PFSK-1 (cell line): Measurements from ENCODE around the gene PA2G4.

Source experiments
- POLR2AphosphoS5 ChIP-seq: IDR thresholded peaks from 2 replicates; pipeline ENCODE4 v1.6.1; 2012; ENCODE audit warnings: low read depth, mild to moderate bottlenecking, control low read depth, low read length, moderate library complexity
- REST ChIP-seq, 2 experiments: IDR thresholded peaks; 2 replicates each; pipeline versions ENCODE4 v1.6.1 to v1.8.0; 2011 to 2012; ENCODE audit warnings: low read depth in 2 of 2, low read length in 2 of 2, control low read depth in 1 of 2, inconsistent platforms in 1 of 2, mild to moderate bottlenecking in 1 of 2, moderate library complexity in 1 of 2; ENCODE audit not compliant: insufficient read depth in 1 of 2
- SIN3A ChIP-seq: IDR thresholded peaks from 2 replicates; pipeline ENCODE4 v1.6.1; 2012; ENCODE audit warnings: mild to moderate bottlenecking, low read length, moderate library complexity, borderline replicate concordance; ENCODE audit not compliant: insufficient read depth
- TAF1 ChIP-seq: IDR thresholded peaks from 2 replicates; pipeline ENCODE4 v1.6.1; 2012; ENCODE audit warnings: low read length, control low read depth, borderline replicate concordance; ENCODE audit not compliant: insufficient read depth

GRCh38 chr12:56158029-56158925 lies 53.9 kb downstream of the PA2G4 start, which contains the start of gene MYL6:
- peak; percentile 100 for TF ChIP-seq POLR2AphosphoS5
- TF ChIP-seq REST (IDR thresholded peaks at IDR 0.05; ENCODE audit: insufficient read depth in 1 of 2, low read depth in 2 of 2, low read length in 2 of 2): peak in 1 of 2 experiments; percentile 56; a peak in 2 of 4 replicates
- peak; percentile 73; the same call in 1 of the 2 replicates for TF ChIP-seq SIN3A
- peak; percentile 97 for TF ChIP-seq TAF1
